Activated T-helper 2 cell treated with anti-CD3 and anti-CD28 coated beads, Interferon-gamma antibody, Interleukin-2, Interleukin-4, amounts not matched to agents 10 μg/mL and 5 μg/mL and 100 μg/mL, durations not matched to agents 14 hours and 24 hours and 36 hours (primary cell): Measurements from ENCODE around the gene DDX51. TPM values are rescaled to one million over a fixed set of nuclear protein-coding genes. Genes with fewer than 3 reads are reported as not detected.
"Not testable (repeated sequence)": the region's sequence is repeated elsewhere in the genome, so short reads cannot be mapped to it uniquely, and the experiment has no call there.

Experiments
- DNase-seq: peaks from one replicate; pipeline ENCODE4 v3.0.0; 2021; ENCODE audit warnings: low spot score
- H3K27ac Mint-ChIP-seq: one replicate; pipeline ENCODE4 v1.8.0; 2021; ENCODE audit warnings: mixed read lengths
- H3K27me3 Mint-ChIP-seq: one replicate; pipeline ENCODE4 v1.8.0; 2021; ENCODE audit warnings: low read depth, mixed read lengths
- H3K36me3 Mint-ChIP-seq: one replicate; pipeline ENCODE4 v1.8.0; 2021; ENCODE audit warnings: low read depth, mixed read lengths
- H3K4me1 Mint-ChIP-seq: one replicate; pipeline ENCODE4 v1.8.0; 2021; ENCODE audit warnings: low read depth, mixed read lengths
- H3K4me3 Mint-ChIP-seq: one replicate; pipeline ENCODE4 v1.8.0; 2021; ENCODE audit warnings: low read depth, mild to moderate bottlenecking, moderate library complexity, mixed read lengths
- H3K9me3 Mint-ChIP-seq: one replicate; pipeline ENCODE4 v1.8.0; 2021; ENCODE audit warnings: mixed read lengths
- intact Hi-C: fragments of 100-400 bp; cut with micrococcal nuclease; formaldehyde crosslinking; loops from one replicate; pipeline ENCODE4 v1.15.1; 2023
- total RNA-seq: library from RNA; stranded (reverse); gene quantifications from 2 replicates; pipeline ENCODE4 v1.2.3, GENCODE V29; 2022

DDX51 gene
- total RNA-seq, 1 donor from 2014 or later: 36.7 TPM

- no peak for DNase-seq
- intact Hi-C loops: no loop called here
- Mint-ChIP-seq H3K27me3 (no peaks in the 10 kb centered on the region), H3K27ac (no peak overlapping the region), H3K36me3 (peaks cover 26% of the 10 kb centered on the region), H3K4me1 (no peaks in the 10 kb centered on the region), H3K4me3 (no peak overlapping the region), H3K9me3 (no peaks in the 10 kb centered on the region)
Observed at GRCh38 chr12:132117558-132117875, 26.6 kb downstream of the DDX51 start.

DNA sequence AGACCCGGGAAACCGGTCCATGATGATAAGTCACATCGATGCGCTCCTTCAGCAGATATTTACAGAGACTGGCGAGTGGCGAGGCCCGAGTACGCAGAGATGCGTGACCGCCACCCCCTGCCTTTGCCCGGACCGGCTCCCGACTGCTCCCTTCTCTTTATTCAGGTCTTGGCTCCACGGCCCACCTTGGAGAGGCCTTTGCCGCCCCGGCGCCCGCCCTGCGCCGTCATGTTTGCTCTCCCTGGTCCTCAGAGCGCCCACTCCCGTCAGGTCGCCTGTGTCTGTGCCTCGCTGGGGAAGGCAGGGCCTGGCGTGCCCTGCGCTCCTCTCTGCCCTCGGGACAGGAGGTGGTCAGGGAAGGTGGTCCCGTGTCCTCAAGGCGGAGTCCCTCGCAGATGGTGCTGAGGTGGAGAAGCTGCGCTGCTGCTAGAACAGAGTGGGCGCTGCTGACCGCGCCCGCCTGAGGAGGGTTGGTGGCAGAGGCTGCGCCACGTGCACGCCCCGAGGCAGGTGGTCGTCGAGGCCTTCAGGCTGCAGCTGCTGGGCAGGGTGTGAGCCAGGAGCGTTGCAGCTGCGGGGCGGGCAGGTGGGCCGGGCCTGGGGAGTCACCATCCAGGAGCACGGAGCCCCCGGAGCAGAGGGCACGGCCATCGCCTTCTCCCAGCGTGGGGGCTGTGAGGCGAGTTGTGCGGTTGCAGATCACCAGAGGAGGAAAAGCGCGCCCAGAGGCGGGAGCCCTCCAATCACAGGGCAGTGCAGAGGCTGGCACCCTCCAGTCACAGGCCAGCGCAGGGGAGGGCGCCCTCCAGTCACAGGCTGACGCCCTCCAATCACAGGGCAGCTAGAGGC is 27.2 kb downstream of the DDX51 start:
- Mint-ChIP-seq H3K9me3 (no peaks in the 10 kb centered on the region), H3K4me3 (no peak overlapping the region), H3K36me3 (peaks cover 24% of the 10 kb centered on the region)

GRCh38 chr12:132115500-132115899 is 28.6 kb downstream of the DDX51 start:
- Mint-ChIP-seq H3K36me3 (peaks cover 32% of the 10 kb centered on the region), H3K4me3 (no peak overlapping the region), H3K9me3 (no peaks in the 10 kb centered on the region), H3K27ac (no peak overlapping the region), H3K4me1 (no peaks in the 10 kb centered on the region), H3K27me3 (no peaks in the 10 kb centered on the region)
- no peak for DNase-seq
- intact Hi-C loops: no loop called here

More for the DNA sequence above, 27.2 kb downstream of the DDX51 start:
- Mint-ChIP-seq H3K4me1 (no peaks in the 10 kb centered on the region), H3K27ac (no peak overlapping the region), H3K27me3 (no peaks in the 10 kb centered on the region)
- no peak for DNase-seq
- intact Hi-C loops: no loop called here

GRCh38 chr12:132114667-132115066 is 29.5 kb downstream of the DDX51 start:
- H3K27me3 Mint-ChIP-seq: no peaks in the 10 kb centered on the region
- H3K9me3 Mint-ChIP-seq: no peaks in the 10 kb centered on the region
- H3K4me1 Mint-ChIP-seq: no peaks in the 10 kb centered on the region
- no peak for DNase-seq
- H3K27ac Mint-ChIP-seq: no peak overlapping the region
- peaks cover 38% of the 10 kb centered on the region for H3K36me3 Mint-ChIP-seq
- no peak overlapping the region for H3K4me3 Mint-ChIP-seq
- intact Hi-C loops: no loop called here

DNA sequence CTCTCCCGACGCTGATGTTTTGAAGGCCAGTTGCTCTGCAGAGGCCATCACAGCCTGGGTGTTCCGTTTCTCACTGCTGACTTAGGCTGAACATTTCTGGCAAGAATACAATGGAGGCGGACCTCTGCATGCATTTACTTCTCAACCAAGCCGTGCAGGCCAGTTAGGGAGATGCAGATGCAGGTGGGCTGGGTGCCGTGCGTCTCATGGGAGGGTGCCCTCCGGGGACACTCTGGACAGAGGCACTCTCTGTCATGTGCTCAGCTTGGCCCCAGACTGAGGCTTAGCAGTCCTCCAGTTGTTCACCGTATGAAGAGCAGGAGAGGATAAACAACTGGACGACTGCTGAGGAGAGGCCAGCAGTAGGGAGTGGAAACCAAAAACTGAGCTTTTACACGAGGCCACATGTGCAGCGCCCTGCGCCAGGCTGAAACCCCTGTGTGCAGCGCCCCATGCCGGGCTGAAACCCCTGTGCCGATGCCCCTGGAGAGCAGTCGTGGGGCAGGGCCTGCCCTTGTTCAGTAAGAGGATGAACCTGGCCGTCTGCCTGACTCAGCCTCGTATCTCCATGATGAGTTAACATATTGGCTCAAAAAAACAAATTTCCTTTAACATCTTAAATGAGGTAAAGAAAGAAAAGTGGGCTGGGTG is 32.3 kb downstream of the DDX51 start:
- H3K4me3 Mint-ChIP-seq: no peak overlapping the region
- peaks cover 51% of the 10 kb centered on the region for H3K36me3 Mint-ChIP-seq
- no peaks in the 10 kb centered on the region for H3K27me3 Mint-ChIP-seq
- DNase-seq: no peak
- intact Hi-C loops: no loop called here
- no peak overlapping the region for H3K27ac Mint-ChIP-seq
- no peaks in the 10 kb centered on the region for H3K4me1 Mint-ChIP-seq
- no peaks in the 10 kb centered on the region for H3K9me3 Mint-ChIP-seq

GRCh38 chr12:132110677-132111076 is 33.4 kb downstream of the DDX51 start:
- no peak overlapping the region for H3K4me3 Mint-ChIP-seq
- no peaks in the 10 kb centered on the region for H3K9me3 Mint-ChIP-seq
- no peak overlapping the region for H3K27ac Mint-ChIP-seq
- peaks cover 46% of the 10 kb centered on the region for H3K36me3 Mint-ChIP-seq
- H3K4me1 Mint-ChIP-seq: no peaks in the 10 kb centered on the region
- intact Hi-C loops: no loop called here
- DNase-seq: no peak
- no peaks in the 10 kb centered on the region for H3K27me3 Mint-ChIP-seq

GRCh38 chr12:132109741-132110140 is 34.4 kb downstream of the DDX51 start:
- intact Hi-C loops: no loop called here
- Mint-ChIP-seq H3K36me3 (peaks cover 48% of the 10 kb centered on the region), H3K4me3 (no peak overlapping the region), H3K4me1 (no peaks in the 10 kb centered on the region), H3K27me3 (no peaks in the 10 kb centered on the region), H3K27ac (no peak overlapping the region), H3K9me3 (no peaks in the 10 kb centered on the region)
- no peak for DNase-seq

DNA sequence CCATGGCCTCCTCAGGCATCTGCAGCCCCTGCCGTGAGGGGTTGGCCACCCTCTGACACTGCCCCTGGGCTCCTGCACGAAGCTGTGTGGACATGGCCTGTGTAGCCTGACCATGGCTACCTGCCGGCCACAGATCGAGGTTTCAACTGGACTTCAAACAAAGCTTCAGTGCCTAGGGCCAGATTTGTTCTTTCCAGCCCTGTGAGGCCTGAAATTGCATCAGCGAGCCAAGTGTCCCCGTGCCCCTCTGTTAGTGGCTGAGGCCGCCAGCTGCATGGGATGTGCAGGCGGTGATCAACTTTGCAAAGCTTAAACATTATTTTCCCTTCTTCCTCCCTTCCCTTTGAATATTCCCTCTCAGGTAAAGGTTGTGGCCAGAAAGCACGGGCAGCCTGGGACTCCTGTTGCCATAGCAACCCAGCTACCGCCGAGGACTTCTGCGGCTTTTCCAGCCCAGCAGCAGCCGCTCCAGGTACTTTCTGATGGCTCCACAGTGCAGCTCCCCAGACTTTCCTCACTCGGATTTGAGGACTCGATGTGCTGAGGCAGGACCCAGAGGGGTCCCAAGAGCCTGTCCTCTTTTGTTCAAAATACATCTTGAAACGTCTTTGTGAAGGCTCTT is 35.8 kb downstream of the DDX51 start:
- Mint-ChIP-seq H3K27ac (no peak overlapping the region), H3K9me3 (no peaks in the 10 kb centered on the region), H3K27me3 (no peaks in the 10 kb centered on the region), H3K4me1 (no peaks in the 10 kb centered on the region), H3K36me3 (peaks cover 39% of the 10 kb centered on the region), H3K4me3 (no peak overlapping the region)
- no peak for DNase-seq
- intact Hi-C loops: no loop called here

DNA sequence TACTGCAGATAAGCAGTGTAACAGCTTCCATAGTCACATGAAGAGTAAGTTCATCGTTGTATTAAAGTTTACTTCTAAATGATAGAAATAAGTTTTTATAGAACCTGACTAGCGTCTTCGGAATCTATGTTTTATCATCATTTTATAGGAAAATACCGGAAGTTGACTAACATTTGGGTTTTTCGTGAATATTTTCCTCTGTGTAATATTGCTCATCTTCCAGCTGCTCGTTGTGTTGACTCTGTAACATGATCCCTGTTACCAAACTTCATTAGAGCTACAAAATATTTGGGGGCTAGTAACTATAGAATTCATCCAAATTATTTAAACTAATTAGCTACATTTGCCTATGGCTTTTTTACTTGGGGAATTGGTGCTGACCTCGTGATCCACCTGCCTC is 37.2 kb downstream of the DDX51 start:
- Mint-ChIP-seq H3K4me3 (no peak overlapping the region), H3K9me3 (no peaks in the 10 kb centered on the region), H3K4me1 (no peaks in the 10 kb centered on the region), H3K27me3 (no peaks in the 10 kb centered on the region), H3K27ac (no peak overlapping the region), H3K36me3 (peaks cover 36% of the 10 kb centered on the region)
- intact Hi-C loops: no loop called here
- no peak for DNase-seq

DNA sequence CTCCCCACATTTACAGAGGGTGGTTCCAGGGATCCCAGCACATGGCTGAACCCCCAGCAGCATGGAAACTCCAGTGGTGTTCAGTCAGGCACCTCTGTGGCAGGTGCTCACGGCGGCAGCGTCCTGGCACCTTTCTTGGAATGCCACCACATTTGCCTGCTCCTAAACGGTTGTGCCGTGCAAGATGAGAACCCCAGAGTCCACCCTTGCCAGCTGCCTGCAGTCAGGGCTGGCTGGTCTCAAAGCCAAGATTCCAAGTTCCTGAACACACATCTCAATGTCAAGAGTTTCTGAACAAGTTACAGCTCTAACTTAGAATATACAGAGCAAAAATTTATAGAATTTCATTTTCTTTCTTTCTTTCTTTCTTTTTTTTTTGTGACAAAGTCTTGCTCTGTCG is 38.7 kb downstream of the DDX51 start:
- H3K4me1 Mint-ChIP-seq: no peaks in the 10 kb centered on the region
- DNase-seq: no peak
- no peaks in the 10 kb centered on the region for H3K9me3 Mint-ChIP-seq
- no peaks in the 10 kb centered on the region for H3K27me3 Mint-ChIP-seq
- H3K36me3 Mint-ChIP-seq: peaks cover 28% of the 10 kb centered on the region
- H3K4me3 Mint-ChIP-seq: no peak overlapping the region
- no peak overlapping the region for H3K27ac Mint-ChIP-seq
- intact Hi-C loops: no loop called here

- H3K27ac Mint-ChIP-seq: no peak overlapping the region
- no peaks in the 10 kb centered on the region for H3K4me1 Mint-ChIP-seq
- intact Hi-C loops: no loop called here
- H3K9me3 Mint-ChIP-seq: no peaks in the 10 kb centered on the region
- no peak overlapping the region for H3K4me3 Mint-ChIP-seq
- no peaks in the 10 kb centered on the region for H3K27me3 Mint-ChIP-seq
- DNase-seq: no peak
- H3K36me3 Mint-ChIP-seq: peaks cover 22% of the 10 kb centered on the region
Observed at GRCh38 chr12:132103542-132104308, 40.4 kb downstream of the DDX51 start.

GRCh38 chr12:132103072-132103471 is 41.0 kb downstream of the DDX51 start:
- H3K27me3 Mint-ChIP-seq, H3K27ac Mint-ChIP-seq, intact Hi-C loops, DNase-seq, H3K4me3 Mint-ChIP-seq, H3K9me3 Mint-ChIP-seq, H3K4me1 Mint-ChIP-seq: not testable (repeated sequence)
- peaks cover 22% of the 10 kb centered on the region for H3K36me3 Mint-ChIP-seq
